B cell (primary cell): ENCODE results near the gene MRPS26. TPM values are rescaled to one million over a fixed set of nuclear protein-coding genes. Genes with fewer than 3 reads are reported as not detected.

Experiments
- ATAC-seq: fragments of 200-7000 bp; cut with Tn5 transposase; one replicate; pipeline ENCODE4 v1.10.0; 2021; ENCODE audit warnings: low read depth, mild to moderate bottlenecking, moderate number of reproducible peaks, moderate library complexity
- CTCF ChIA-PET: fragments of 350-600 bp; sonication (Branson Sonifier 250); formaldehyde crosslinking; loops from one replicate; lab custom pipeline; 2021; ENCODE audit warnings: antibody characterized with exemption, inconsistent platforms; lab: Charles Lee
- POLR2A ChIA-PET: fragments of 350-600 bp; sonication (Branson Sonifier 250); formaldehyde crosslinking; loops from one replicate; lab custom pipeline; 2021; ENCODE audit warnings: antibody characterized with exemption; lab: Charles Lee
- DNase-seq: peaks from one replicate; pipeline ENCODE4 v3.0.0; 2013
- H2AFZ ChIP-seq: 2 replicates; pipeline ENCODE4 v1.6.1; 2012; ENCODE audit warnings: mild to moderate bottlenecking, low read depth, low read length; ENCODE audit not compliant: insufficient read depth, poor library complexity, severe bottlenecking
- H3K27ac ChIP-seq, 2 donors: 1 replicate in 1 of 2; 2 replicates in 1 of 2; pipeline ENCODE4 v1.5.1; 2012 to 2013; ENCODE audit warnings: low read length in 2 of 2, mild to moderate bottlenecking in 2 of 2, moderate library complexity in 1 of 2
- H3K27me3 ChIP-seq, 4 experiments: fragments of 200-600 bp in 1 of 4; sonication (generic) in 1 of 4; replicated peaks in 1 of 4; 1 replicate in 2 of 4; 2 replicates in 2 of 4; pipeline versions ENCODE4 v1.6.1 to v1.7.0; 2013 to 2016; ENCODE audit warnings: low read length in 3 of 4, mild to moderate bottlenecking in 2 of 4, mixed read lengths in 1 of 4, moderate library complexity in 1 of 4; ENCODE audit not compliant: insufficient read depth in 4 of 4, control insufficient read depth in 3 of 4; ENCODE audit errors: control extremely low read depth in 1 of 4
- H3K36me3 ChIP-seq, 2 experiments: replicated peaks in 1 of 2; 1 replicate in 1 of 2; 2 replicates in 1 of 2; pipeline versions ENCODE4 v1.6.1 to v1.7.1; 2013; ENCODE audit warnings: low read length in 1 of 2; ENCODE audit not compliant: insufficient read depth in 2 of 2, control insufficient read depth in 1 of 2; ENCODE audit errors: control extremely low read depth in 1 of 2, extremely low read depth in 1 of 2
- H3K4me1 ChIP-seq, 2 donors: fragments of 200-600 bp in 1 of 2; sonication (generic) in 1 of 2; 1 replicate in 1 of 2; 2 replicates in 1 of 2; pipeline versions ENCODE4 v1.5.1 to v1.6.1; 2013 to 2017; ENCODE audit warnings: low read length in 2 of 2; ENCODE audit not compliant: control insufficient read depth in 2 of 2, insufficient read depth in 2 of 2
- H3K4me2 ChIP-seq: replicated peaks from 2 replicates; pipeline ENCODE3; 2012; ENCODE audit warnings: mild to moderate bottlenecking, low read depth, low read length; ENCODE audit not compliant: poor library complexity, severe bottlenecking
- H3K4me3 ChIP-seq, 5 experiments: fragments of 200-600 bp in 1 of 5; sonication (generic) in 1 of 5; 1 replicate in 3 of 5; 2 replicates in 2 of 5; pipeline versions ENCODE4 v1.5.1 to v1.7.0; 2011 to 2016; ENCODE audit warnings: low read length in 4 of 5, mild to moderate bottlenecking in 4 of 5, low read depth in 2 of 5, control low read depth in 1 of 5, moderate library complexity in 1 of 5; ENCODE audit not compliant: insufficient read depth in 1 of 5; ENCODE audit errors: control extremely low read depth in 1 of 5, extremely low read depth in 1 of 5
- H3K79me2 ChIP-seq: fragments of 200-600 bp; sonication (generic); one replicate; pipeline ENCODE4 v1.6.0; 2016; ENCODE audit warnings: low read length; ENCODE audit not compliant: control insufficient read depth, insufficient read depth
- H3K9ac ChIP-seq: fragments of 200-600 bp; sonication (generic); 2 replicates; pipeline ENCODE4 v1.6.1; 2017; ENCODE audit warnings: mild to moderate bottlenecking, low read length, moderate library complexity
- H3K9me3 ChIP-seq, 3 donors: one replicate each; pipeline versions ENCODE4 v1.6.1 to v1.7.1; 2013; ENCODE audit warnings: low read length in 2 of 3; ENCODE audit not compliant: control insufficient read depth in 2 of 3, insufficient read depth in 1 of 3; ENCODE audit errors: control extremely low read depth in 1 of 3
- H4K20me1 ChIP-seq: 2 replicates; pipeline ENCODE4 v1.6.0; 2012; ENCODE audit warnings: mild to moderate bottlenecking, low read length; ENCODE audit not compliant: insufficient read depth, control insufficient read depth, poor library complexity, severe bottlenecking
- H3K27ac Mint-ChIP-seq: one replicate; pipeline ENCODE4 v1.8.0; 2021; ENCODE audit warnings: mixed read lengths
- H3K27me3 Mint-ChIP-seq: one replicate; pipeline ENCODE4 v1.8.0; 2021; ENCODE audit warnings: mixed read lengths
- H3K4me1 Mint-ChIP-seq: one replicate; pipeline ENCODE4 v1.8.0; 2021; ENCODE audit warnings: mixed read lengths
- H3K4me3 Mint-ChIP-seq: one replicate; pipeline ENCODE4 v1.8.0; 2021; ENCODE audit warnings: mixed read lengths
- H3K9me3 Mint-ChIP-seq: one replicate; pipeline ENCODE4 v1.8.0; 2022; ENCODE audit warnings: mixed read lengths; ENCODE audit not compliant: insufficient read depth
- CTCF ChIP-seq: fragments of 200-600 bp; IDR thresholded peaks from one replicate; pipeline ENCODE4 v1.8.0; 2022; ENCODE audit warnings: antibody characterized with exemption, mild to moderate bottlenecking
- EZH2 ChIP-seq: IDR thresholded peaks from 2 replicates; pipeline ENCODE4 v1.6.1; 2012; ENCODE audit warnings: borderline replicate concordance, low read depth, mild to moderate bottlenecking, moderate library complexity, low read length; ENCODE audit not compliant: insufficient read depth, poor library complexity, severe bottlenecking
- WGBS: methylation state at CpG from one replicate; pipeline ENCODE4 v1.1.5; 2013; ENCODE audit warnings: missing lambda C conversion rate; ENCODE audit not compliant: insufficient coverage; 5-methylcytosine and 5-hydroxymethylcytosine counted together
- intact Hi-C: fragments of 100-400 bp; cut with micrococcal nuclease; formaldehyde crosslinking; loops from one replicate; pipeline ENCODE4 v1.10.0; 2022
- polyA plus RNA-seq: library from polyadenylated mRNA; depleted of rRNA; stranded (reverse); fragments of >200 nt; gene quantifications from 2 replicates; pipeline ENCODE4 v1.2.3, GENCODE V29; 2012
- total RNA-seq, 2 donors: library from RNA; stranded (reverse); fragments of 120-200 nt in 1 of 2; gene quantifications; 1 replicate in 1 of 2; 2 replicates in 1 of 2; pipeline versions ENCODE4 v1.2.3 to v1.2.4, GENCODE V29; 2013 to 2022

MRPS26 gene
- total and polyA plus RNA-seq, 2 donors (not counting 1 experiment from before 2014, with no cell fraction given) = 35.9 to 37.5 TPM

GRCh38 chr20:3010985-3011723 is 34.7 kb upstream of the MRPS26 start:
- ATAC-seq = no peak
- H3K9me3 Mint-ChIP-seq = no peaks in the 10 kb centered on the region
- H3K4me3 Mint-ChIP-seq = no peak overlapping the region
- no peak overlapping the region for H3K4me2 ChIP-seq
- no peaks in the 10 kb centered on the region for H3K27me3 Mint-ChIP-seq
- H3K4me1 ChIP-seq = no peaks in the 10 kb centered on the region
- H4K20me1 ChIP-seq = no peaks in the 10 kb centered on the region
- no peaks in the 10 kb centered on the region for H3K27me3 ChIP-seq
- DNase-seq = no peak
- H3K27ac ChIP-seq = no peak overlapping the region
- no peaks in the 10 kb centered on the region for H3K9me3 ChIP-seq
- H3K36me3 ChIP-seq = peaks cover 8 to 45% of the 10 kb centered on the region in 2 experiments
- H3K79me2 ChIP-seq = no peaks in the 10 kb centered on the region
- POLR2A ChIA-PET = no interaction called here
- H3K4me1 Mint-ChIP-seq = no peaks in the 10 kb centered on the region
- no peak overlapping the region for H3K27ac Mint-ChIP-seq
- H3K9ac ChIP-seq = no peak overlapping the region
- 56% methylated on average over 1 of the region's 1 CpG for WGBS
- H2AFZ ChIP-seq = no peak overlapping the region
- intact Hi-C loops = no loop called here
- H3K4me3 ChIP-seq = no peak overlapping the region
- no peak for TF ChIP-seq EZH2
- no peak for TF ChIP-seq CTCF
- CTCF ChIA-PET = interaction anchor here (1.1 kb wide), 1 partner anchor 10 kb away, joined by 3 read pairs; no protein-coding TSS in a partner anchor

- H3K36me3 ChIP-seq = peaks cover 6 to 41% of the 10 kb centered on the region in 2 experiments
- no peaks in the 10 kb centered on the region for H3K4me1 ChIP-seq
- no peak overlapping the region for H3K27ac Mint-ChIP-seq
- no peak overlapping the region for H3K4me3 ChIP-seq
- no peak overlapping the region for H3K9ac ChIP-seq
- intact Hi-C loops = no loop called here
- H3K4me1 Mint-ChIP-seq = no peaks in the 10 kb centered on the region
- H3K79me2 ChIP-seq = no peaks in the 10 kb centered on the region
- no peaks in the 10 kb centered on the region for H3K9me3 Mint-ChIP-seq
- no peaks in the 10 kb centered on the region for H3K9me3 ChIP-seq
- no peaks in the 10 kb centered on the region for H4K20me1 ChIP-seq
- no peak for TF ChIP-seq CTCF
- TF ChIP-seq EZH2 = no peak
- WGBS = 90% methylated on average over 3 of the region's 3 CpGs
- POLR2A ChIA-PET = no interaction called here
- DNase-seq (no peak), ATAC-seq (no peak)
- no peak overlapping the region for H2AFZ ChIP-seq
- CTCF ChIA-PET = interaction anchor here (1.1 kb wide), 1 partner anchor 11 kb away, joined by 3 read pairs; no protein-coding TSS in a partner anchor
- no peaks in the 10 kb centered on the region for H3K27me3 Mint-ChIP-seq
- no peak overlapping the region for H3K4me3 Mint-ChIP-seq
- no peak overlapping the region for H3K27ac ChIP-seq
- H3K27me3 ChIP-seq = no peaks in the 10 kb centered on the region
- no peak overlapping the region for H3K4me2 ChIP-seq
Measured at GRCh38 chr20:3011752-3012151, 34.1 kb upstream of the MRPS26 start.
